Measurements from ENCODE around the gene C10orf71. TPM values are rescaled to one million over a fixed set of nuclear protein-coding genes. Genes with fewer than 3 reads are reported as not detected.

Gene C10orf71
- total RNA-seq, 1 experiment from 2014 or later: not detected

GRCh38 chr10:49321021-49321420 lies 22.1 kb downstream of the C10orf71 start:
- BruUV-seq (replicated peaks): no TSS peak
- no peak overlapping the region for H3K4me3 ChIP-seq (ENCODE audit: low read depth, low read length, poor library complexity, severe bottlenecking)
- CTCF ChIA-PET: no interaction called here
- no peaks in the 10 kb centered on the region for H3K36me3 ChIP-seq (ENCODE audit: insufficient read depth, low read length, poor library complexity, severe bottlenecking)
- H3K27me3 ChIP-seq (replicated peaks; ENCODE audit: insufficient read depth, low read depth, low read length, poor library complexity): peaks cover 32% of the 10 kb centered on the region
- intact Hi-C loops (cut with micrococcal nuclease; ENCODE audit: unreplicated experiment): no loop called here
- POLR2A ChIA-PET (ENCODE audit: low non-redundant PET): no interaction called here
- H3K4me1 ChIP-seq (ENCODE audit: insufficient read depth, low read length, poor library complexity, severe bottlenecking): no peaks in the 10 kb centered on the region
- no peak overlapping the region for H3K27ac ChIP-seq (ENCODE audit: low read depth, low read length, poor library complexity, severe bottlenecking)
- no peak for DNase-seq (ENCODE audit: low spot score)
- no peak for TF ChIP-seq EZH2 (IDR thresholded peaks at IDR 0.05; ENCODE audit: borderline replicate concordance, low read depth, low read length, poor library complexity, severe bottlenecking)
- TF ChIP-seq CTCF (conservative IDR thresholded peaks at IDR 0.05; ENCODE audit: low read depth, low read length): no peak
- H3K9me3 ChIP-seq (ENCODE audit: low read depth, low read length, poor library complexity, severe bottlenecking): no peaks in the 10 kb centered on the region

GRCh38 chr10:49322371-49323170 lies 23.6 kb downstream of the C10orf71 start:
- intact Hi-C loops (cut with micrococcal nuclease; ENCODE audit: unreplicated experiment): no loop called here
- H3K9me3 ChIP-seq (ENCODE audit: low read depth, low read length, poor library complexity, severe bottlenecking): no peaks in the 10 kb centered on the region
- H3K27ac ChIP-seq (ENCODE audit: low read depth, low read length, poor library complexity, severe bottlenecking): no peak overlapping the region
- BruUV-seq (replicated peaks): no TSS peak
- H3K27me3 ChIP-seq (replicated peaks; ENCODE audit: insufficient read depth, low read depth, low read length, poor library complexity): peaks cover 32% of the 10 kb centered on the region
- CTCF ChIA-PET: no interaction called here
- H3K4me3 ChIP-seq (ENCODE audit: low read depth, low read length, poor library complexity, severe bottlenecking): no peak overlapping the region
- DNase-seq (ENCODE audit: low spot score): no peak
- POLR2A ChIA-PET (ENCODE audit: low non-redundant PET): no interaction called here
- H3K36me3 ChIP-seq (ENCODE audit: insufficient read depth, low read length, poor library complexity, severe bottlenecking): no peaks in the 10 kb centered on the region
- TF ChIP-seq EZH2 (IDR thresholded peaks at IDR 0.05; ENCODE audit: borderline replicate concordance, low read depth, low read length, poor library complexity, severe bottlenecking): no peak
- TF ChIP-seq CTCF (conservative IDR thresholded peaks at IDR 0.05; ENCODE audit: low read depth, low read length): no peak
- H3K4me1 ChIP-seq (ENCODE audit: insufficient read depth, low read length, poor library complexity, severe bottlenecking): no peaks in the 10 kb centered on the region

- CTCF ChIA-PET: no interaction called here
- H3K4me1 ChIP-seq (ENCODE audit: insufficient read depth, low read length, poor library complexity, severe bottlenecking): no peaks in the 10 kb centered on the region
- no peak overlapping the region for H3K4me3 ChIP-seq (ENCODE audit: low read depth, low read length, poor library complexity, severe bottlenecking)
- TF ChIP-seq CTCF (conservative IDR thresholded peaks at IDR 0.05; ENCODE audit: low read depth, low read length): no peak
- no peak for TF ChIP-seq EZH2 (IDR thresholded peaks at IDR 0.05; ENCODE audit: borderline replicate concordance, low read depth, low read length, poor library complexity, severe bottlenecking)
- H3K36me3 ChIP-seq (ENCODE audit: insufficient read depth, low read length, poor library complexity, severe bottlenecking): no peaks in the 10 kb centered on the region
- no TSS peak for BruUV-seq (replicated peaks)
- DNase-seq (ENCODE audit: low spot score): no peak
- H3K27ac ChIP-seq (ENCODE audit: low read depth, low read length, poor library complexity, severe bottlenecking): no peak overlapping the region
- H3K27me3 ChIP-seq (replicated peaks; ENCODE audit: insufficient read depth, low read depth, low read length, poor library complexity): peaks cover 35% of the 10 kb centered on the region
- intact Hi-C loops (cut with micrococcal nuclease; ENCODE audit: unreplicated experiment): no loop called here
- no peaks in the 10 kb centered on the region for H3K9me3 ChIP-seq (ENCODE audit: low read depth, low read length, poor library complexity, severe bottlenecking)
- POLR2A ChIA-PET (ENCODE audit: low non-redundant PET): no interaction called here
Measured at GRCh38 chr10:49323171-49323895, 24.4 kb downstream of the C10orf71 start.
